ENCODE measurements around the gene TMA7. TPM values are rescaled to one million over a fixed set of nuclear protein-coding genes. Genes with fewer than 3 reads are reported as not detected.

The TMA7 gene
- total and polyA plus RNA-seq, 2 of the 13 experiments (the other 11 are each of a cell fraction or from before 2014, with no cell fraction given) = 100 to 486 TPM

- TF ChIP-seq ZBTB20 (CRISPR knock-in tag; IDR thresholded peaks at IDR 0.05; ENCODE audit: borderline replicate concordance, low read depth) = 0 out of 2 replicates have a peak, but pooled peaks have one; percentile 27
- peak; percentile 83 for TF ChIP-seq IRF2 (CRISPR knock-in tag; IDR thresholded peaks at IDR 0.05)
- no peak for TF ChIP-seq ZNF432 (CRISPR knock-in tag; IDR thresholded peaks at IDR 0.05; ENCODE audit: borderline replicate concordance)
- TF ChIP-seq ZNF501 (CRISPR knock-in tag; IDR thresholded peaks at IDR 0.05) = peak; percentile 89
- TF ChIP-seq ZNF280B (CRISPR knock-in tag; IDR thresholded peaks at IDR 0.05; ENCODE audit: borderline replicate concordance) = no peak
- TF ChIP-seq HNRNPK (IDR thresholded peaks at IDR 0.05; ENCODE audit: low read depth, low read length, poor library complexity, severe bottlenecking) = no peak
- TF ChIP-seq ZNF282 (IDR thresholded peaks at IDR 0.05; ENCODE audit: partially characterized antibody) = no peak
- TF ChIP-seq HNF4G (IDR thresholded peaks at IDR 0.05; ENCODE audit: borderline replicate concordance, low read depth, low read length) = no peak
- no peak for TF ChIP-seq HNF4G (CRISPR knock-in tag; IDR thresholded peaks at IDR 0.05; ENCODE audit: borderline replicate concordance, low read depth)
- TF ChIP-seq NBN (conservative IDR thresholded peaks at IDR 0.05) = no peak
- TF ChIP-seq ZNF274 (CRISPR knock-in tag; IDR thresholded peaks at IDR 0.05) = no peak; the same call in 1 of the 2 replicates
- no peak for TF ChIP-seq FOSL1 (CRISPR knock-in tag; IDR thresholded peaks at IDR 0.05; ENCODE audit: borderline replicate concordance)
- no peak for TF ChIP-seq MAX (IDR thresholded peaks at IDR 0.05)
- peak; percentile 96 for TF ChIP-seq STAG1 (CRISPR knock-in tag; IDR thresholded peaks at IDR 0.05)
- no peak for TF ChIP-seq ZNF275 (CRISPR knock-in tag; IDR thresholded peaks at IDR 0.05; ENCODE audit: borderline replicate concordance)
- no peak for TF ChIP-seq WIZ (CRISPR knock-in tag; IDR thresholded peaks at IDR 0.05)
- TF ChIP-seq NR2F6 (IDR thresholded peaks at IDR 0.05) = no peak
- TF ChIP-seq NR2F6 (CRISPR knock-in tag; IDR thresholded peaks at IDR 0.05) = peak; percentile 39; the same call in 1 of the 2 replicates
- 0 out of 2 replicates have a peak, but pooled peaks have one; percentile 65 for TF ChIP-seq ZFP36L2 (CRISPR knock-in tag; IDR thresholded peaks at IDR 0.05)
- peak; percentile 75; the same call in 1 of the 2 replicates for TF ChIP-seq PITX1 (CRISPR knock-in tag; IDR thresholded peaks at IDR 0.05)
- no peak for TF ChIP-seq ZNF570 (CRISPR knock-in tag; IDR thresholded peaks at IDR 0.05; ENCODE audit: borderline replicate concordance)
- TF ChIP-seq CHD2 (IDR thresholded peaks at IDR 0.05; ENCODE audit: low read depth, low read length) = no peak
- no peak for TF ChIP-seq CENPBD1 (CRISPR knock-in tag; IDR thresholded peaks at IDR 0.05; ENCODE audit: borderline replicate concordance, low read depth)
- TF ChIP-seq ZSCAN30 (CRISPR knock-in tag; IDR thresholded peaks at IDR 0.05) = no peak
These were observed 4.1 kb upstream of the TMA7 start (continued) for GRCh38 chr3:48435774-48436476.
